GM23338 (cell line): Measurements from ENCODE around the gene NCAPD2. TPM values are rescaled to one million over a fixed set of nuclear protein-coding genes. Genes with fewer than 3 reads are reported as not detected.

Experiments used
- ATAC-seq: fragments of 200-7000 bp; cut with Tn5 transposase; 3 replicates; pipeline ENCODE4 v1.9.1; 2020
- DNase-seq: peaks from one replicate; pipeline ENCODE4 v3.0.0-alpha.2; 2015; ENCODE audit warnings: low spot score
- H2AFZ ChIP-seq: fragments of 200-600 bp; sonication (generic); 2 replicates; pipeline ENCODE4 v1.8.0; 2016; ENCODE audit warnings: antibody characterized with exemption, mild to moderate bottlenecking, moderate library complexity
- H3F3A ChIP-seq: fragments of 200-600 bp; sonication (generic); replicated peaks from 2 replicates; pipeline ENCODE4 v1.8.0; 2017; ENCODE audit warnings: antibody characterized with exemption, mixed run types, low read depth
- H3K27ac ChIP-seq: fragments of 200-600 bp; sonication (generic); 2 replicates; pipeline ENCODE4 v1.6.1; 2016; ENCODE audit warnings: low read depth
- H3K27me3 ChIP-seq: fragments of 200-600 bp; sonication (generic); 2 replicates; pipeline ENCODE4 v1.8.0; 2016; ENCODE audit warnings: mild to moderate bottlenecking, mixed run types, moderate library complexity; ENCODE audit not compliant: insufficient read depth
- H3K36me3 ChIP-seq: fragments of 200-600 bp; sonication (generic); 2 replicates; pipeline ENCODE4 v1.8.0; 2016; ENCODE audit warnings: mild to moderate bottlenecking; ENCODE audit not compliant: insufficient read depth
- H3K4me1 ChIP-seq: fragments of 200-600 bp; sonication (generic); 2 replicates; pipeline ENCODE4 v1.8.0; 2016; ENCODE audit warnings: mild to moderate bottlenecking, moderate library complexity; ENCODE audit not compliant: insufficient read depth
- H3K4me2 ChIP-seq: fragments of 200-600 bp; sonication (generic); 2 replicates; pipeline ENCODE4 v1.7.1; 2017; ENCODE audit warnings: mixed run types
- H3K4me3 ChIP-seq: fragments of 200-600 bp; sonication (generic); 2 replicates; pipeline ENCODE4 v1.6.1; 2016; ENCODE audit warnings: mixed run types
- H3K79me2 ChIP-seq: fragments of 200-600 bp; sonication (generic); replicated peaks from 2 replicates; pipeline ENCODE4 v1.8.0; 2017; ENCODE audit warnings: mild to moderate bottlenecking; ENCODE audit not compliant: insufficient read depth
- H3K9me2 ChIP-seq: fragments of 200-600 bp; sonication (generic); 2 replicates; pipeline ENCODE4 v1.8.0; 2017; ENCODE audit not compliant: insufficient read depth
- H4K20me1 ChIP-seq: fragments of 200-600 bp; sonication (generic); replicated peaks from 2 replicates; pipeline ENCODE4 v1.8.0; 2017; ENCODE audit warnings: mild to moderate bottlenecking; ENCODE audit not compliant: insufficient read depth
- H3K27ac Mint-ChIP-seq: 2 replicates; pipeline ENCODE4 v1.8.0; 2020; ENCODE audit warnings: inconsistent platforms, mild to moderate bottlenecking, moderate library complexity, mixed read lengths
- H3K27me3 Mint-ChIP-seq: 3 replicates; pipeline ENCODE4 v1.8.0; 2022; ENCODE audit warnings: low read depth, mild to moderate bottlenecking, moderate library complexity, mixed read lengths, inconsistent platforms; ENCODE audit not compliant: insufficient read depth, poor library complexity
- H3K36me3 Mint-ChIP-seq: 3 replicates; pipeline ENCODE4 v1.8.0; 2021; ENCODE audit warnings: low read depth, mild to moderate bottlenecking, inconsistent platforms, moderate library complexity, mixed read lengths
- H3K4me1 Mint-ChIP-seq: 3 replicates; pipeline ENCODE4 v1.8.0; 2020; ENCODE audit warnings: mild to moderate bottlenecking, inconsistent platforms, mixed read lengths
- H3K4me3 Mint-ChIP-seq: 3 replicates; pipeline ENCODE4 v1.8.0; 2021; ENCODE audit warnings: moderate library complexity, mild to moderate bottlenecking, inconsistent platforms, mixed read lengths
- H3K9me3 Mint-ChIP-seq: 3 replicates; pipeline ENCODE4 v1.8.0; 2020; ENCODE audit warnings: moderate library complexity, mild to moderate bottlenecking, inconsistent platforms, mixed read lengths
- CREB1 ChIP-seq: fragments of 250-450 bp; sonication (Bioruptor Pico); IDR thresholded peaks from 2 replicates; pipeline ENCODE4 v1.5.0; 2020; ENCODE audit warnings: low read depth, mild to moderate bottlenecking, moderate library complexity
- CTCF ChIP-seq, 2 experiments: fragments of 200-600 bp in 1 of 2; sonication (generic) in 1 of 2; conservative IDR thresholded peaks; 2 replicates each; pipeline versions ENCODE4 v1.5.1 to v1.6.1; 2016 to 2017; ENCODE audit warnings: antibody characterized with exemption in 2 of 2, low read depth in 2 of 2, mild to moderate bottlenecking in 2 of 2, moderate library complexity in 1 of 2
- ETS1 ChIP-seq: IDR thresholded peaks from 2 replicates; pipeline ENCODE4 v1.6.1; 2016; ENCODE audit warnings: antibody characterized with exemption
- EZH2 ChIP-seq: fragments of 200-600 bp; sonication (generic); IDR thresholded peaks from one replicate; pipeline ENCODE4 v1.8.0; 2017; ENCODE audit warnings: antibody characterized with exemption, mild to moderate bottlenecking, low read depth; ENCODE audit not compliant: unreplicated experiment
- EZH2phosphoT487 ChIP-seq: fragments of 200-600 bp; sonication (generic); IDR thresholded peaks from one replicate; pipeline ENCODE4 v1.8.1; 2018; ENCODE audit warnings: antibody characterized with exemption; ENCODE audit not compliant: unreplicated experiment
- JUNB ChIP-seq: IDR thresholded peaks from one replicate; pipeline ENCODE4 v1.6.1; 2016; ENCODE audit warnings: antibody characterized with exemption; ENCODE audit not compliant: unreplicated experiment
- NANOG ChIP-seq: IDR thresholded peaks from 2 replicates; pipeline ENCODE4 v1.6.1; 2016; ENCODE audit warnings: antibody characterized with exemption, borderline replicate concordance
- POLR2AphosphoS5 ChIP-seq: IDR thresholded peaks from 2 replicates; pipeline ENCODE4 v1.6.1; 2016; ENCODE audit warnings: antibody characterized with exemption, low read depth
- REST ChIP-seq: IDR thresholded peaks from one replicate; pipeline ENCODE4 v1.6.1; 2018; ENCODE audit warnings: antibody characterized with exemption; ENCODE audit not compliant: unreplicated experiment
- STAT1 ChIP-seq: IDR thresholded peaks from one replicate; pipeline ENCODE4 v1.6.1; 2016; ENCODE audit warnings: antibody characterized with exemption; ENCODE audit not compliant: unreplicated experiment
- ZNF114 ChIP-seq: fragments of 250-450 bp; sonication (Bioruptor Pico); IDR thresholded peaks from 2 replicates; pipeline ENCODE4 v1.5.0; 2020; ENCODE audit warnings: mild to moderate bottlenecking, moderate library complexity
- ZNF331 ChIP-seq: fragments of 250-450 bp; sonication (Bioruptor Pico); IDR thresholded peaks from 2 replicates; pipeline ENCODE4 v1.5.0; 2020; ENCODE audit warnings: low read depth, mild to moderate bottlenecking, moderate library complexity
- ZNF462 ChIP-seq: fragments of 250-450 bp; sonication (Bioruptor Pico); IDR thresholded peaks from 2 replicates; pipeline ENCODE4 v1.5.0; 2020; ENCODE audit warnings: mild to moderate bottlenecking, moderate library complexity
- polyA plus RNA-seq: library from polyadenylated mRNA; unstranded; fragments of >200 nt; fragmentation: Nextera tagmentation; extraction: Ambion mirVana; gene quantifications from 2 replicates; pipeline ENCODE4 v1.2.1, GENCODE V29; 2016
- total RNA-seq: library from RNA; depleted of rRNA; stranded (reverse); fragments of >200 nt; shearing (Covaris generic); gene quantifications from 2 replicates; pipeline ENCODE4 v1.2.3, GENCODE V29; 2014

The NCAPD2 gene
- total and polyA plus RNA-seq, 2 experiments from 2014 or later, result 34.2 to 217 TPM

GRCh38 chr12:6539314-6539682 is 45.4 kb downstream of the NCAPD2 start:
- Histone ChIP-seq H3F3A (peaks cover 67% of the 10 kb centered on the region), H3K4me1 (peaks cover 22% of the 10 kb centered on the region), H4K20me1 (peaks cover 26% of the 10 kb centered on the region), H3K4me3 (peak overlapping the region; percentile 47; the same call in 1 of the 2 replicates), H3K27ac (peak overlapping the region; percentile 85), H3K4me2 (no peak overlapping the region; the same call in 1 of the 2 replicates), H3K9me2 (no peaks in the 10 kb centered on the region), H3K27me3 (no peaks in the 10 kb centered on the region), H2AFZ (no peak overlapping the region), H3K79me2 (peaks cover 26% of the 10 kb centered on the region), H3K36me3 (peaks cover 28% of the 10 kb centered on the region)
- H3K4me3 Mint-ChIP-seq, result peak overlapping the region; percentile 6; the same call in 1 of the 3 replicates
- H3K36me3 Mint-ChIP-seq, result peaks cover 76% of the 10 kb centered on the region
- peaks cover 48% of the 10 kb centered on the region for H3K4me1 Mint-ChIP-seq
- peak; percentile 0; the same call in 1 of the 3 replicates for ATAC-seq
- peak overlapping the region; percentile 88; the same call in 1 of the 2 replicates for H3K27ac Mint-ChIP-seq
- TF ChIP-seq JUNB, result no peak
- no peak for TF ChIP-seq POLR2AphosphoS5
- no peak for TF ChIP-seq ZNF462 (CRISPR knock-in tag)
- no peak for TF ChIP-seq CTCF (conservative IDR thresholded peaks at IDR 0.05; ENCODE audit: low read depth in 2 of 2)
- TF ChIP-seq EZH2phosphoT487, result no peak
- no peak for TF ChIP-seq REST
- no peak for TF ChIP-seq ETS1
- no peak for TF ChIP-seq STAT1
- no peak for TF ChIP-seq NANOG
- TF ChIP-seq CREB1 (CRISPR knock-in tag), result no peak
- no peak for TF ChIP-seq EZH2
- no peak for TF ChIP-seq ZNF114 (CRISPR knock-in tag)
- TF ChIP-seq ZNF331 (CRISPR knock-in tag), result no peak
- no peak for DNase-seq
- peaks cover 61% of the 10 kb centered on the region for H3K27me3 Mint-ChIP-seq
- peaks cover 20% of the 10 kb centered on the region; the same call in 2 of the 3 replicates for H3K9me3 Mint-ChIP-seq
